Astrocyte (in vitro differentiated cells and primary cell): Measurements from ENCODE around the gene FGF22. TPM values are rescaled to one million over a fixed set of nuclear protein-coding genes. Genes with fewer than 3 reads are reported as not detected.

Experiments used
- DNase-seq: peaks from one replicate; pipeline ENCODE4 v3.0.0-alpha.2; 2010; ENCODE audit warnings: low read depth
- FAIRE-seq: peaks from 2 replicates; lab custom pipeline; 2011; peaks lifted over from hg19 to GRCh38; lab: Jason Lieb, UNC
- H2AFZ ChIP-seq: 2 replicates; pipeline ENCODE4 v1.6.0; 2012; ENCODE audit warnings: low read depth, low read length, inconsistent platforms
- H3K27ac ChIP-seq: 2 replicates; pipeline ENCODE4 v1.5.1; 2011; ENCODE audit warnings: low read depth, low read length, inconsistent platforms
- H3K27me3 ChIP-seq: 2 replicates; pipeline ENCODE4 v1.6.0; 2011; ENCODE audit warnings: low read length, inconsistent platforms; ENCODE audit not compliant: insufficient read depth
- H3K36me3 ChIP-seq: 2 replicates; pipeline ENCODE4 v1.5.1; 2011; ENCODE audit warnings: low read length, inconsistent platforms; ENCODE audit not compliant: insufficient read depth
- H3K4me1 ChIP-seq: 2 replicates; pipeline ENCODE4 v1.5.1; 2011; ENCODE audit warnings: low read length, inconsistent platforms; ENCODE audit not compliant: insufficient read depth
- H3K4me2 ChIP-seq: 2 replicates; pipeline ENCODE4 v1.6.0; 2012; ENCODE audit warnings: low read length, inconsistent platforms
- H3K4me3 ChIP-seq: 2 replicates; pipeline ENCODE4 v1.5.1; 2011; ENCODE audit warnings: low read depth, mild to moderate bottlenecking, low read length, inconsistent platforms; ENCODE audit not compliant: insufficient read depth
- H3K79me2 ChIP-seq: 2 replicates; pipeline ENCODE4 v1.6.0; 2012; ENCODE audit warnings: mild to moderate bottlenecking, low read length, inconsistent platforms; ENCODE audit not compliant: insufficient read depth
- H3K9ac ChIP-seq: 2 replicates; pipeline ENCODE4 v1.6.0; 2012; ENCODE audit warnings: mild to moderate bottlenecking, low read length, inconsistent platforms
- H3K9me3 ChIP-seq: 2 replicates; pipeline ENCODE4 v1.5.1; 2012; ENCODE audit warnings: low read depth, mild to moderate bottlenecking, low read length, inconsistent platforms; ENCODE audit not compliant: insufficient read depth
- H4K20me1 ChIP-seq: 2 replicates; pipeline ENCODE4 v1.6.0; 2012; ENCODE audit warnings: low read length, inconsistent platforms; ENCODE audit not compliant: insufficient read depth
- H3K27ac Mint-ChIP-seq: one replicate; pipeline ENCODE4 v1.8.0; 2021; ENCODE audit warnings: mild to moderate bottlenecking, mixed read lengths; ENCODE audit not compliant: unreplicated experiment
- H3K27me3 Mint-ChIP-seq: one replicate; pipeline ENCODE4 v1.8.0; 2021; ENCODE audit warnings: low read depth, mixed read lengths; ENCODE audit not compliant: unreplicated experiment
- H3K36me3 Mint-ChIP-seq: one replicate; pipeline ENCODE4 v1.8.0; 2021; ENCODE audit warnings: low read depth, mixed read lengths; ENCODE audit not compliant: unreplicated experiment
- H3K4me1 Mint-ChIP-seq: one replicate; pipeline ENCODE4 v1.8.0; 2021; ENCODE audit warnings: low read depth, mixed read lengths; ENCODE audit not compliant: unreplicated experiment
- H3K4me3 Mint-ChIP-seq: one replicate; pipeline ENCODE4 v1.8.0; 2021; ENCODE audit warnings: mild to moderate bottlenecking, moderate library complexity, mixed read lengths; ENCODE audit not compliant: unreplicated experiment
- H3K9me3 Mint-ChIP-seq: one replicate; pipeline ENCODE4 v1.8.0; 2021; ENCODE audit warnings: mild to moderate bottlenecking, mixed read lengths; ENCODE audit not compliant: unreplicated experiment
- CTCF ChIP-seq: IDR thresholded peaks from 2 replicates; pipeline ENCODE4 v1.5.1; 2011; ENCODE audit warnings: low read depth, mild to moderate bottlenecking, inconsistent platforms, low read length, moderate library complexity; ENCODE audit not compliant: insufficient read depth
- EZH2 ChIP-seq: IDR thresholded peaks from 2 replicates; pipeline ENCODE4 v1.6.1; 2012; ENCODE audit warnings: mild to moderate bottlenecking, low read length, inconsistent platforms; ENCODE audit not compliant: insufficient read depth
- total RNA-seq: library from RNA; stranded (reverse); gene quantifications from 2 replicates; pipeline ENCODE4 v1.2.1, GENCODE V29; 2021

FGF22 gene
- total RNA-seq, 1 donor from 2014 or later, result 0.25 TPM

GRCh38 chr19:641702-642101 lies 2.0 kb downstream of the FGF22 start:
- no peak for DNase-seq
- H3K9me3 Mint-ChIP-seq, result no peaks in the 10 kb centered on the region

GRCh38 chr19:642767-643727 lies 3.4 kb downstream of the FGF22 start:
- Histone ChIP-seq H3K4me1 (peaks cover 8% of the 10 kb centered on the region), H3K9me3 (no peaks in the 10 kb centered on the region), H4K20me1 (peaks cover 3% of the 10 kb centered on the region), H3K79me2 (no peaks in the 10 kb centered on the region), H3K4me2 (no peak overlapping the region), H3K4me3 (no peak overlapping the region), H3K27ac (no peak overlapping the region), H3K9ac (no peak overlapping the region), H3K27me3 (no peaks in the 10 kb centered on the region), H2AFZ (no peak overlapping the region), H3K36me3 (no peaks in the 10 kb centered on the region)
- FAIRE-seq, result no peak
- peaks cover 2% of the 10 kb centered on the region for H3K4me1 Mint-ChIP-seq
- H3K9me3 Mint-ChIP-seq, result no peaks in the 10 kb centered on the region
- peaks cover 2% of the 10 kb centered on the region for H3K36me3 Mint-ChIP-seq
- H3K27ac Mint-ChIP-seq, result no peak overlapping the region
- no peak for DNase-seq
- H3K4me3 Mint-ChIP-seq, result no peak overlapping the region
- TF ChIP-seq CTCF (no peak), EZH2 (no peak)
- H3K27me3 Mint-ChIP-seq, result peaks cover 3% of the 10 kb centered on the region

More at GRCh38 chr19:641702-642101, 2.0 kb downstream of the FGF22 start:
- Histone ChIP-seq H2AFZ (no peak overlapping the region), H3K9ac (no peak overlapping the region), H3K4me3 (no peak overlapping the region), H3K4me1 (peaks cover 8% of the 10 kb centered on the region), H3K9me3 (no peaks in the 10 kb centered on the region), H3K27me3 (no peaks in the 10 kb centered on the region), H3K27ac (no peak overlapping the region), H3K36me3 (no peaks in the 10 kb centered on the region), H4K20me1 (peaks cover 3% of the 10 kb centered on the region), H3K4me2 (no peak overlapping the region), H3K79me2 (no peaks in the 10 kb centered on the region)
- Mint-ChIP-seq H3K4me3 (no peak overlapping the region), H3K27me3 (peaks cover 8% of the 10 kb centered on the region), H3K27ac (no peak overlapping the region), H3K4me1 (peaks cover 2% of the 10 kb centered on the region), H3K36me3 (peaks cover 2% of the 10 kb centered on the region)
- no peak for TF ChIP-seq CTCF
- no peak for TF ChIP-seq EZH2
- no peak for FAIRE-seq

- Histone ChIP-seq H3K36me3 (no peaks in the 10 kb centered on the region), H2AFZ (no peak overlapping the region), H3K4me2 (no peak overlapping the region), H3K9ac (no peak overlapping the region), H3K27ac (no peak overlapping the region), H3K4me1 (peaks cover 7% of the 10 kb centered on the region), H4K20me1 (peaks cover 3% of the 10 kb centered on the region), H3K27me3 (no peaks in the 10 kb centered on the region), H3K4me3 (no peak overlapping the region), H3K9me3 (no peaks in the 10 kb centered on the region), H3K79me2 (no peaks in the 10 kb centered on the region)
- FAIRE-seq, result no peak
- TF ChIP-seq EZH2, result no peak
- TF ChIP-seq CTCF, result no peak
- H3K36me3 Mint-ChIP-seq, result peaks cover 2% of the 10 kb centered on the region
- H3K27ac Mint-ChIP-seq, result no peak overlapping the region
- no peak for DNase-seq
- H3K4me1 Mint-ChIP-seq, result peaks cover 2% of the 10 kb centered on the region
- H3K9me3 Mint-ChIP-seq, result no peaks in the 10 kb centered on the region
- H3K4me3 Mint-ChIP-seq, result no peak overlapping the region
- H3K27me3 Mint-ChIP-seq, result peaks cover 3% of the 10 kb centered on the region
These were observed 4.1 kb downstream of the FGF22 start for GRCh38 chr19:643736-644135.
